ENCODE results near the gene STAC2.

GRCh38 chr17:39251997-39252396 lies 26.3 kb upstream of the STAC2 start:
- TF ChIP-seq YY1 (IDR thresholded peaks at IDR 0.05; ENCODE audit: insufficient read depth, insufficient read length) (no peak), SUZ12 (IDR thresholded peaks at IDR 0.05; ENCODE audit: extremely low read depth, insufficient read depth, insufficient read length) (no peak), ZNF274 (IDR thresholded peaks at IDR 0.05; ENCODE audit: low read depth, low read length) (no peak)

Data from NT2/D1 (cell line).